ENCODE results near the gene MYMK.

MYMK gene

GRCh38 chr9:133553973-133554713, 29.4 kb upstream of the MYMK start:
- H3K4me2 ChIP-seq (ENCODE audit: insufficient read depth, low read length), result no peak overlapping the region
- DNase-seq, result no peak
- no peaks in the 10 kb centered on the region for H3K27me3 ChIP-seq (ENCODE audit: insufficient read depth, low read length, poor library complexity)
- no peak for ATAC-seq (ENCODE audit: insufficient read depth, low read depth)
- H3K4me1 ChIP-seq (ENCODE audit: insufficient read depth, low read length), result no peaks in the 10 kb centered on the region
- H3K36me3 ChIP-seq (ENCODE audit: insufficient read depth, low read length), result no peaks in the 10 kb centered on the region
- no peaks in the 10 kb centered on the region for H3K79me2 ChIP-seq (ENCODE audit: insufficient read depth, low read length)
- H3K9me3 ChIP-seq (ENCODE audit: insufficient read depth, low read length, severe bottlenecking), result no peaks in the 10 kb centered on the region
- H3K9ac ChIP-seq (ENCODE audit: low read depth, low read length), result no peak overlapping the region
- TF ChIP-seq CTCF (IDR thresholded peaks at IDR 0.05; ENCODE audit: borderline replicate concordance, extremely low read depth, low read length, poor library complexity, severe bottlenecking) (no peak), EZH2 (IDR thresholded peaks at IDR 0.05; ENCODE audit: borderline replicate concordance, low read depth, low read length, severe bottlenecking) (no peak)
- H3K4me3 ChIP-seq (ENCODE audit: low read depth in 1 of 2, low read length in 2 of 2), result no peak overlapping the region
- no peak overlapping the region for H3K27ac ChIP-seq (ENCODE audit: low read length)
- no peaks in the 10 kb centered on the region for H4K20me1 ChIP-seq (ENCODE audit: insufficient read depth, low read length)
- no peak overlapping the region for H2AFZ ChIP-seq (ENCODE audit: low read depth, low read length)

GRCh38 chr9:133553123-133553522, 28.4 kb upstream of the MYMK start:
- no peak for ATAC-seq (ENCODE audit: insufficient read depth, low read depth)
- Histone ChIP-seq H3K4me3 (ENCODE audit: low read depth in 1 of 2, low read length in 2 of 2) (no peak overlapping the region), H2AFZ (ENCODE audit: low read depth, low read length) (no peak overlapping the region), H3K4me1 (ENCODE audit: insufficient read depth, low read length) (no peaks in the 10 kb centered on the region), H3K36me3 (ENCODE audit: insufficient read depth, low read length) (no peaks in the 10 kb centered on the region), H3K27me3 (ENCODE audit: insufficient read depth, low read length, poor library complexity) (no peaks in the 10 kb centered on the region), H4K20me1 (ENCODE audit: insufficient read depth, low read length) (no peaks in the 10 kb centered on the region), H3K4me2 (ENCODE audit: insufficient read depth, low read length) (no peak overlapping the region), H3K9me3 (ENCODE audit: insufficient read depth, low read length, severe bottlenecking) (no peaks in the 10 kb centered on the region), H3K79me2 (ENCODE audit: insufficient read depth, low read length) (no peaks in the 10 kb centered on the region), H3K9ac (ENCODE audit: low read depth, low read length) (no peak overlapping the region), H3K27ac (ENCODE audit: low read length) (no peak overlapping the region)
- TF ChIP-seq EZH2 (IDR thresholded peaks at IDR 0.05; ENCODE audit: borderline replicate concordance, low read depth, low read length, severe bottlenecking) (no peak), CTCF (IDR thresholded peaks at IDR 0.05; ENCODE audit: borderline replicate concordance, extremely low read depth, low read length, poor library complexity, severe bottlenecking) (no peak)
- no peak for DNase-seq

- Histone ChIP-seq H4K20me1 (ENCODE audit: insufficient read depth, low read length) (no peaks in the 10 kb centered on the region), H3K79me2 (ENCODE audit: insufficient read depth, low read length) (no peaks in the 10 kb centered on the region), H3K36me3 (ENCODE audit: insufficient read depth, low read length) (no peaks in the 10 kb centered on the region), H2AFZ (ENCODE audit: low read depth, low read length) (no peak overlapping the region), H3K4me3 (ENCODE audit: low read depth in 1 of 2, low read length in 2 of 2) (no peak overlapping the region), H3K4me1 (ENCODE audit: insufficient read depth, low read length) (no peaks in the 10 kb centered on the region), H3K9ac (ENCODE audit: low read depth, low read length) (no peak overlapping the region), H3K9me3 (ENCODE audit: insufficient read depth, low read length, severe bottlenecking) (no peaks in the 10 kb centered on the region), H3K27me3 (ENCODE audit: insufficient read depth, low read length, poor library complexity) (no peaks in the 10 kb centered on the region), H3K27ac (ENCODE audit: low read length) (no peak overlapping the region), H3K4me2 (ENCODE audit: insufficient read depth, low read length) (no peak overlapping the region)
- DNase-seq, result no peak
- ATAC-seq (ENCODE audit: insufficient read depth, low read depth), result no peak
- no peak for TF ChIP-seq CTCF (IDR thresholded peaks at IDR 0.05; ENCODE audit: borderline replicate concordance, extremely low read depth, low read length, poor library complexity, severe bottlenecking)
- no peak for TF ChIP-seq EZH2 (IDR thresholded peaks at IDR 0.05; ENCODE audit: borderline replicate concordance, low read depth, low read length, severe bottlenecking)
Observed at GRCh38 chr9:133552236-133552635, 27.5 kb upstream of the MYMK start.

Measured in DND-41 (cell line).